Stimulated activated CD8-positive, alpha-beta memory T cell treated with anti-CD3 and anti-CD28 coated beads, Interleukin-15, amount 100 ng/mL, for 48 hours (primary cell): Measurements from ENCODE around the gene SRM.
"Not testable (repeated sequence)": the region's sequence is repeated elsewhere in the genome, so short reads cannot be mapped to it uniquely, and the experiment has no call there.

ENCODE experiments used
- DNase-seq, 2 donors: peaks; one replicate each; pipeline ENCODE4 v3.0.0-alpha.2; 2020; ENCODE audit warnings: low read depth in 2 of 2

SRM gene

DNA sequence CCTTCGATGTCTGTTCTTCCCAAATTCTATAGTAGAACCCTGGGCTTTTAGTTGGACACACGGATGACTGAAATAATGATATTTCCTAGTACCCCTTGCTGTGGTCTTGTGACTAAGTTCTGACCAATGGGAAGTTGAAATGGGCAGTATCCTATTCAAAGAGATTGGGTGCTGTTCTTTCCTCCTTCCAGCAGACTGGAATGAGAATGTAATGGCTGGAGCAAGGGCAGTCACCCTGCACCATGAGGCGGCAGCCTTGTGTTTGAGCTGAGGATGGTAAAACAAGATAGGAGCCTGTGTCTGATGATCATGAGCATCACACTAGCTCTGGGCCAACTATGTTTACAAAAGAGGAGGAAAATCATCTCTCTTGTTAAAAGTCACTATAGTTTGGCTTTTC, 5.1 kb upstream of the SRM start:
- DNase-seq, result no peak

DNA sequence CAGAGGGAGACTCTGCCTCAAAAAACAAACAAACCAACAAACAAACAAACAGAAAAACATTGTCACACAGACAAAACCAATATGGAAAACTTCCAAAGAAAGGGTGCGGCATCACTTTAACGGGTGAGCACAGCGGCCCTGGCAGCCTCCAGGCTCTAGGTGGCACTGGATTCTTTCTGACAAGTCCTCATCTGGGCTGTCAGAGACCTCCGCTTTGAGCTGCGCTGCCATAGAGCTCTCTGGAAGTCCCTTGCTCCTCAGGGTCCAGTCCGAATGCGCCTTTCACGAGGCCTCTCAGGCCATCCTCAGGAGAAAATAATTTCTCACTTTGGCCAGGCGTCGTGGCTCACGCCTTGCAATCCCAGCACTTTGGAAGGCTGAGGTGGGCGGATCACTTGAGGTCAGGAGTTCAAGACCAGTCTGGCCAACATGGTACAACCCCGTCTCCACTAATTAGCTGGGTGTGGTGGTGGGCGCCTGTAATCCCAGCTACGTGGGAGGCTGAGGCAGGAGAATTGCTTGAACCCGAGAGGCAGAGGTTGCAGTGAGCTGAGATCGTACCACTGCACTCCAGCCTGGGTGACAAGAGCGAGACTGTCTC, 4.2 kb upstream of the SRM start:
- DNase-seq, result not testable (repeated sequence)

DNA sequence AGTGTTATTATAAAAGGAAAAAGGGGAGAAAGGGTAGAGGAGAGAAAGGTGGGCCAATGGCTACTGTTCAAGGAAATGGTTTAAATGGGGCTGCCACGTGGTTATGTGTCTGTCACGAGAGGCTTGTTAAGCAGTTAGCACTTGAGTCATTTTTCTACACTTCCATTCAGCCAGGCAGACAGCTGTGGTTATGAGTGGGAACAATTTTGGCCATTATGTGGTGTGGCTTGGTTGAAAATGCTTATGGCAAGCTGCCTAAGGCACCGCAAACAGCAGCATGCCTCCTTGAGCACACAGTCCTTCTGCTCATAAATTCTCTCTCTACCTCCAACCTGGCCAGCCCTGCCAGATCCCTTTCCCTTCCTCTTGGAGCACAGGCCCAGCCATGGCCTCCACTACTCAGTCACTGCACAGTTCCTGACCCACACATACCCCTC, 3.2 kb upstream of the SRM start:
- peak; percentile 30 to 58 for DNase-seq

DNA sequence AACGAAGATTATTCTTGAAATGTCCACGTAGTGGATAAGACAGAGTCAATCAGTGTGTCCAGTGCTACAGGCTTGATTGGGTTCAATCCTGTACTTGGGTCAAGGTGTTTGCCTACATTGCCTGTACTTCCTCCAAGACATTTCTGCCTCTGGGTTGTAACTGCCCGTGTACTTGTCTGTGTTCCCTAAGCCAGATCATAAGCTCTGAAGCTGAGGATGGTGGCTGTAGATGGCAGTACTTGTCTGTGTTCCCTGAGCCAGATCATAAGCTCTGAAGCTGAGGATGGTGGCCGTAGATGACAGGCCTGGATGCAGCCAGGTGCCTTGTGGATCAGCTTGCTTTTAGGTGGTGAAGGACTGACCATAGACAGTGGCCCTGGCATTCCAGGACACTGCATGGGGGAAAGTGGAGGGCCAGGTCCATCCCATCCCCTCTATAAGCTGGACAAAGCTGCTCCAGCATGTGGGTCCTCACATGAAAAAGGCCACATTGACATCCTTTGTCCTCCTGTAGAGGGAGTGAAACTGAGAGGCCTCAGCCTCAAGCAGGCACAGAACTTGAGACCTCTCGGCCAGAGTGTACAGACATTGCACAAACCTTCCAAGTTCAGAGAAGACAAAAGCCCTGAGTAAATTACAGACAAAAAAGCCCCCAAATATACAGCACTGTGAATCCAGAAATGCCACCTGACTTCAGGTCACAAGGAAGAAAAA, 2.0 kb upstream of the SRM start:
- no peak for DNase-seq

DNA sequence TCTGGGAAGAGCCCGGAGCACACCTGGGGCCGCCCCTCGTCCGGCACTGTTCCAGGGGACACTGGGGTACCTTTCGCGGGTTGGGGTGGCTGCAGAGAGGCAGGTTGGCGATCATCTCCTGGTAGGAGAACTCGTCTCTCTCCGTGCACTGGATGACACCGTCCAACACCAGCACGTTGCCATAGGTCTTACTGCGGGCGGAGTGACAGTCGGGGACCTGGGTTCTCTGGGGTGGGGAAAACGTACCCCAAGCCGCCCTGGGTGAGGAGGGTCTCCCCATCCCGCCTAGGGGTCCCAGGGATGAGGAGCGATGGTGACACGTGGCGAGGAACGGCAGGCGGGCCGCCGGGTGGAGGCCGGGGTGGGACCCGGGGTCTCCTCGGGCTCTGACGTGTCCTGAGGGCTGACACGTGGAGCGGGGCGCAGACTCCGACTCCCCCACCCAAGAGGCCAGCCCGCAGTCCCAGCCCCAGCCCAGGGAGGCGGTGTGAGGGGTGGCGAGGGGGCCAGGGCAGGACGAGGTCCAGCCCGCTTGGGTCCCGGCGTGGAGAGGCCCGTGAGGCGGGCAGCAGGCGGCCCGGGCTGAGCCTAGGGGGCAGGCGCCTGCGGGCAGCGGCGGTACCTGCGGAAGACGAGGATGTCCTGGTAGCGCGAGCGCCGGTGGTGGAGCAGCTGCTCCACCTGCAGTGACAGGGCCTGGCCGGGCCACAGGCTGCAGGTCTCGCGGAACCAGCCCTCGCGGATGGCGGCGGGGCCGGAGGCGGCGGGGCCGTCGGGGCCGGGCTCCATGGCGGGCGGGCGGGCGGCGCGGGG, 457 bp downstream of the SRM start:
- no peak for DNase-seq

DNA sequence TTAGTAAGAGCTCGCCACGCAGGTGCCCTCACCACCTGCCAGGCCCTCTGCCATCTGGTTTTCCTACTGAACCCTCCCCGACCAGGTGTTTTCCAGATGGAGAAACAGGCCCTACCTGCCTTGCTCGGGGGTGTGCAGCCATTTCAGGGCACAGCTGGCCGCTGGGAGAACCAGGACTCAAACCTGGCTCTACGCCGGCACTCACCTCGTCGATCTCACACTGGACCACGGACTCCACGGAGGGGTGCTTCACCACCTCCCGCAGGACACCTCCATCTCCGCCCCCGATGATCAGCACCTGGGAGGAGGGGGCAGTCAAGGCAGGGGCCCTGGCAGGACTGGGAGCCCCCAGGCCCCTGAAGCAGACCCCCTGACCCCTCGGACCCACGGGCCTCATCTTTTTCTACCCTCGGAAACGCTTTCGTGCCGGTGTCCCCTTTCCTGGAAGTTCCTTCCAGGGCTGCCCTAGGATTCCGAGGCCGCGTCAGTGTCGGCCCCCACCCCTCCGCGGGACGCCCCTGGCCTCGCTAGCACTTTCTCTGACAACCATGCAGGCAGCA, 1.1 kb downstream of the SRM start:
- DNase-seq, result no peak

DNA sequence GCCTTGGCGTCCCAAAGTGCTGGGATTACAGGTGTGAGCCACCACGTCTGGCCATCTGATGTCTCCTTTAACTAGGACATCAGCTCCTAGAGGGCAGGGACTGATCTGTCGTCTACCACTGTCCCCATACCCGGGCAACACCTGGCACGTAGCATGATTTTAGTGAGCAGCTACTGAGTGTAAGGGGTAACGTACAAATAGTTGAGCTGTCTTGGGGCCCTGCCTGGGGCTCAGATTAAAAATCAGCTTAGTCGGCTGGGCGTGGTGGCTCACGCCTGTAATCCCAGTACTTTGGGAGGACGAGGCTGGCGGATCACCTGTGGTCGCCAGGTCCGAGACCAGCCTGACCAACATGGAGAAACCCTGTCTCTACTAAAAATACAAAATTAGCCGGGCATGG, 1.8 kb downstream of the SRM start:
- no peak for DNase-seq

DNA sequence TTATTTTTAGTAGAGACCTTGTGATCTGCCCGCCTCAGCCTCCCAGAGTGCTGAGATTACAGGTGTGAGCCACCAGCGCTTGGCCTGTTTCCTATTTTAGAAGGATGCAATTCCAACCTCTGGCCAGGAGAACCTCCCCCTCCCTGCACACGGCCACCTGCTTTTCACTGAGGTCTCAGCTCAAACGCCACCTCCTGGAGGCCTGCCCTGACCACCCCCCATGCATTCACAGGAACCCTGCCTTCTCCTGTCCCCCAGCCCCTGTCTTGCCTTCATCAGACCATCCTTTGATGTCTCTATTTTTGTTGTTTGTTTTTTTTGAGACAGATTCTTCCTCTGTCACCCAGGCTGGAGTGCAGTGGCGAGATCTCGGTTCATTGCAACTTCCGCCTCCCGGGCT, 2.3 kb downstream of the SRM start:
- no peak for DNase-seq

DNA sequence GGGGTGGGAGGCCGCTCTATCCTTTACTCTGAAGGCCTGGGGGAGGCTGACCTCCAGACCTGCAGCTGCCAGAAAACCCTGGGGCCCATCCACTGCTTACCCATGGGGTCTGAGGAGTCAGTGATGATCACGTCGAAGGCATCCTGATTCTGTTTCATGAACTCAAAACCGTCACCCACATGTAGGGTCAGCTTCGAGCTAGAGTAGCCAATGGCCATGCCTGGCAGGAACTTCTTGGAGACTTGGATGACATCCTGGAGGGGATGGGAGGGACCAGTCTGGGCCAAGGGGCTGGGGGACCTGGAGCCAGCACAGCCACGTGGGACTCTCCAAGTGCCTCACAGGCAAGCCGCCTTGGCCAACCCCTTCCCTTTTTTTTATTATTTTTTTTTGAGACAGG, 3.3 kb downstream of the SRM start:
- no peak for DNase-seq

DNA sequence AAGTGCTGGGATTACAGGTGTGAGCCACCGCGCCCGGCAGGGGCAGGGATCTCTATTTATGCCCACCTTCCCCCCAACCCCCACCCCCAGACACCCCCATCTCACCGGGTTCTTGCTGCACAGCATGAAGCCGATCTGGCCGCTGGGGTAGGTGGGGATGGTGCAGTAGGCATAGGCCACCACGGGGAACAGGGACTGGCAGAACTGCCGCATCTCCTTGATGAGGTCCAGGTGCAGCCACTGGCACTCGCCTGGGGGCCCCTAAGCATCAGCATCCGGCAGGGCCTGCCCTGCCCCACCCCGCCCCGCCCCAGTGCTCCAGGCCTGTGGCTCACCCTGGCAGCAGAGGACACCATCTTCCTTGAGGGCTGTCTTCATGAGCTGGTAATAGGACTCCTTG, 4.1 kb downstream of the SRM start:
- DNase-seq, result no peak

DNA sequence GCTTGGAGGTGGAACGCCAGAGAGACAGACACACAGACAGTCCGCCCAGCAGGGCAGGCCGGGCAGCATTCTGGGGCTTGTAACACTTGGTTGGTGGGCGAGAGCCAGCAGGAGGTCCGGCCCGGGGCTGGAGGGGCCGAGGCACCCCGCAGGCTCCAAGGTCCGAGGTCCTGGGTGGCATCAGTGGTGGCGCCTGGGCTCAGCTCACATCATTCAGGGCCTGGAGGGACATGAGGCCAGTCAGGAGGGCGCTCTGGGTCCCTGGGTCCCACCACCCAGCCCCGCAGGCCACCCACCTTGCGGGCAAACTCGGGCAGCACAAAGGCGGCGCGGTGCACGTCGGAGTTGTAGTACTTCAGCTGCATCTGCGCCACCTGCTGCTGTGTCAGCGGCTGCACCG, 5.2 kb downstream of the SRM start:
- no peak for DNase-seq

DNA sequence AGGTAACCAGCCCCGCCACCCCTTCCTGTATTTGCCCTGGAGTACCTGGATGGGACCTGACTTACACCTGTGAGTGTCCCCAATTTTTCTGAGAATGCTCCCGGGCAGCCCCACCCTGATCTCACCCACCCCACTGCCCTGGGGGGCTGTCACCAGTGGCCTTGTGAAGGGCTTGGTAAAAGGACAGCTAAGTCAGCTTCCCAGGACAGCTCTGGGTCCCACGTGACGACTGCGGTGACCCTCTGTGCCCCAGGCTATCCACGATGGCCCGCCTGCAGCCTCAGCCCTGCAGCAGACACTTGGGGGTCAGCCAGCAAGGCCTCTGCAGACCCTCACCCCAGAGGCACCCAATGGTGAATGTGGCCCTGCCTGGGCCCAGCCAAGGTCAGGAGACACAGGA, 5.6 kb downstream of the SRM start:
- no peak for DNase-seq

DNA sequence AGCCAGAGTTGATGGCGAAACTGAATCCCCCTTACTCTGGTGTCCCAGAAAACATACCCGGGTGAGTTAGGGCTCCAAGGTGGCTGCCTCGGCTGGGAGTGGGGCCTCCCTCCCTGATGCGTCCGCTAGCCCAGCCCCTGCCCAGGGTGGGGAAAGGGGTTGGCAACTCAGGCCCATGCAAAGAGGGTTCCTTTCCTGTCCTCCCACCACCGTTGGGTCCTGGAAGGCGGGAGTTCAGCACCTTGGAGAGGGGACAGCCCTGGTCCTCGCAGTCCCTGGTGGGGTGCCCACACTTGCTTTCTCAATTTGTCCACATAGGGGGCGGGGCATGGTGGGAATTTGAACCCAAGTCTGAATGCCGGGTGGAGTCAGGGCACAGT, 6.1 kb downstream of the SRM start:
- DNase-seq, result no peak

DNA sequence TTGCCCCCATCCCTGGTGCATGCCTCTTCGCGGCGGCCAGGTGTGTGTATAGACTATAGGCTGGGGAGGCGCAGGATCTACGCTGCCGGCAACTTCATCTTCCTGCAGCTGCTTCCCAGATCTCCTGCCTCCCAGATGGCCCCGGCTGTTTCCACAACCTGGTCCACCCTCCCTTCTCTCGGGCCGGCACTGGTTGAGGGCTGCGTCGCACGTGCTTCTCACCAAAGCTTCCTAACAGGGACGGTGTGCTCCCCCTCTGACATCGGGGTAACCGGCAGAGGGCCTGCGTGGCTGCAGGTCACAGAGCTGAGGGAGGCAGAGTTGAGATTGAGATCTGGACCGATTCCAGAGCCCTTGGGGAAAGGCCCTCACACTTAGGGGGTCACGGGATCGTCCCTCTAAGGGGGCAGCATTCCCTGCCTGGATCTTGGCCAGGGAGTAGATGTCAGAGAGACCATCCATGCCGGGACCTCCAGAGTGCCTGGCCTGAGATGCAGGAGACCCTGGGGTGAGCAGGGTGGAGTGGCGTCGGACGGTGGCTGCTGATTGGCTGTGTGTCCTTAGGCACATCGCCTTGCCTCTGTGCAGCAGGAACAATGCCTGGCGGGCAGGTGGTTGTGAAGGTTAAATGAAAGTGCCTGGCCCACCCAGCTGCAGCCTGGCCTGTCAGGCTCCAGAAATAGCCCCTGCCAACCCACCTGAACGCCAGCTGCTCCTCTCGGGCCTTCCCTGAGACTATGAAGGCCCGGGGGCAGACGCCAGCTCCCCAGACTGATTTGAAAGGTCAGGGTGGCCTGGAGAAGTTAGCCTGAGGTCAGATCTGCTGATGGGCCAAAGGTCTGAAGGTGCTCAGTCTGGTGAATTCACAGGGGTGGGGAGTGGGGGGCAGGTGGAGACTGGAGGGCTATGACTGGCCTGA, 6.7 kb downstream of the SRM start:
- DNase-seq, result no peak

DNA sequence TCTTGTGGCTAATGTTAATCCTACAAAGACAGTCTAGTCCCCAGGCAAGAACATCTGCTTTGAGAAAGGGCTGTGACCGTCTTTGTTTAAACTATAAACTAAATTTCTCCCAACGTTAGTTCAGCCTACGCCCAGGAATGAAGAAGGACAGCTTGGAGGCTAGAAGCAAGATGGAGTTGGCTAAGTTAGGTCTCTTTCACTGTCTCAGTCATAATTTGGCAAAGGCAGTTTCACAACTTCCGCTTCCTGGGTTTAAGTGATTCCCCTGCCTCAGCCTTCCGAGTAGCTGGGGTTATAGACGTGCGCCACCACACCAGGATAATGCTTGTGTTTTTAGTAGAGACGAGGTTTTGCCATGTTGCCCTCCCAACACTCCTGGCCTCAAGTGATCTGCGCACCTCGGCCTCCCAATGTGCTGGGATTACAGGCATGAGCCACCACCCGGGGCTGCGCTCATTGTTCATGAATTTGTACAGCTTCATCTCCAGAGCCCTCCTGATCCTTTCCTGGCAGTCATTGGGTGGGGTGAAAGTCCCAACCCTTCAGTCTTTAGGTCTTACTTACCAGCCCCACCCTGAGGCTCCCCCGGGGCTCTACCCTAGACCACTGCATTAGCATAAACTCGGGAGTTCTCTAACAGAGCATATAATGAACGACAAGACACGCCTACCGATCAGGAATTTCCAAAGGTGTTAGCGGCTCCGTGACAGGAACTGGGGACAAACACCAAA, 7.9 kb downstream of the SRM start:
- no peak for DNase-seq

DNA sequence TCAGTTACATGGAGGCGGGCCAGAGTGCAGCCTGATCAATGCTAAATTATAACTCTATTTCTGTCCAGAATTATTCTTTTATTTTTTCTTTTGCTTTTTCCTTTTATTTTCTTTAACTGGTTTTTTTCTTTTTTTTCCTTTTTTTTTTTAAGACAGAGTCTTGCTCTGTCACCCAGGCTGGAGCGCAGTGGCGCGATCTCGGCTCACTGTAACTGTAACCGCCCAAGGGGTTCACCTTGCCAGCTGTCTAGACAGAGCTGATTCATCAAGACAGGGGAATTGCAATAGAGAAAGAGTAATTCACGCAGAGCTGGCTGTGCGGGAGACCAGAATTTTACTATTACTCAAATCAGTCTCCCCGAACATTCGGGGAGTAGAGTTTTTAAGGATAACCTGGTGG, 8.7 kb downstream of the SRM start:
- DNase-seq, result not testable (repeated sequence)

DNA sequence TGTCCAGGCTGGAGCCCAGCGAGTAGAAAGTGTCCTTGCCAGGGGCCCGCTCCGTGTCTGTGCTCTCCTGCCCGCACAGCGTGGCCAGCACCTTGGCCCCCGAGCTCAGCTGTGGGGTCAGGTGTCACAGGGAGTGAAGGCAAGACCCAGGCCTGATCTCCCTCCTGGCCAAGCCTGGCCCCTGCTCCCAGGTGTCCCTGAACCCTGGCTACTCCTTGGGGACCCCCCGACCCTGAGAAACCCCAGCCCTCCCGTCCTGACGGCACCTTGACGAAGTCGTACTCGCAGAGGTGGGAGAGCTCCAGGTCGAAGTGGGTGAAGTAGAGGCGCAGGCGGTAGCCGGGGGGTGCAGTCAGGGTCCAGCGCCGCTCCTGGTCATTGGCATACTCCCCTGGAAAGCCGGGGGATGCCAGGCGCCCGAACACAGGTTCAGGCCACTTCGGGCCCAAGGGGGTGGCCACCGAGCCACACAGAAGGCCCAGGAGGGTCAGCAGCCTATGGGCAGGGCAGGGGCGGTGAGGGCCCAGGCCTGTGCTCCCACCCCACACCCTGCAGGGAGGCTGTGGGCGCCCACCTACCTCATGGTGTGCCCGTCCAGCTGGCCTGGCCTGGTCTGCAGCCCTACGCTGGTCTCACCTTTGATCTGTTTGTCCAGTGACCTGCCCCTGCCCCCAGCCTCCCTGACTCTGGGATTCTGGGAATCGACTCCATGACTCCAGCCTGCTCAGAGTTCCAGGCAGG, 13.0 kb downstream of the SRM start, which contains the start of gene MASP2:
Gene MASP2 (minus strand): TSS at position 615 of the 741 bp plus-strand sequence. CDS start 32 bp downstream, at position 583.
- DNase-seq, result no peak

DNA sequence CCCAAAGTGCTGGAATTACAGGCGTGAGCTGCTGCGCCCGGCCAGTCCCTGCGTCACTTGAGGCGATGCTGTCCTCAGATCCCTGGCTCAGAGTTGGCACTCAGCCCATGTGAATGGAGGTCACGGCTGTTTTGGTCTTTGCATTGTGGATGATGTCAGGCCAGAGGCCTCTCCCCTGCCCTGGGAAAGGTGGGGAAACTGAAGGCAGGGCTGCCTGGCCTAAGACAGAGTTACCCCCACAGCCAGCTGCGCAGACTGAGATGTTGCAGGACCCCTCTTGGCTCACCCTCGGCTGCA, 13.6 kb downstream of the SRM start:
- no peak for DNase-seq

DNA sequence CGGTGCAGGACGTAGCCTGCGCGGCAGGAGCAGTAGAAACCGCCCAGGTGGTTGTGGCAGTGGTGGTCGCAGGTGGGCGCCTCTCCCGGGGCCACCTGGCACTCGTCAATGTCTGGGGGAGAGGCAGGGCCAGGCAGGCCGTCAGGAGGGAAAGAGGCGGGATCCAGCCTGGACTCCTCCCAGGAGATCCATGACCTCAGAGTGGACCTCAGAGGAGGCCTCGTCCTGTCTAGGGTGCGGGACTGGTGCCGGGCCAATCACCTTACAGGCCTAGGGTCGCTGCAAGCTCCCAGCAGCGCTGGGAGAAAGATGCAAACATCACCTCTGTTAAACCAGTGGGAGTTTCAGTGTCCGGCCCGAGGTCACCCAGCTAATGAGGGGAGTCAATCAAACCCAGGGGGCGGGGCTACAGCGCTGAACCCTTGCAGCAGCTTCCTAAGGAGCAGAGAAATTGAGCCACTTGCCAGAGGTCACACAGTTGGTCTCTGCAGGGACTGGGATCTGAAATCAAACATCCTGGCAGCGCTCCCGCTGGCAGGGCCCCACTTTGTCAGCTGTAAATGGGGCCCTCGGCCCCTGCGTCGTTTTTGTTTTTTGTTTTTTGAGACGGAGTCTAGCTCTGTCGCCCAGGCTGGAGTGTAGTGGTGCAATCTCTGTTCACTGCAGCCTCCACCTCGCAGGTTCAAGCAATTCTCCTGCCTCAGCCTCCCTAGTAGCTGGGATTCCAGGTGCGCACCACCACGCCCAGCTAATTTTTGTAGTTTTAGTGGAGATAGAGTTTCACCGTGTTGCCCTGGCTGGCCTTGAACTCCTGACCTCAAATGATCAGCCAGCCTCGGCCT, 14.2 kb downstream of the SRM start:
- no peak for DNase-seq
